HepG2 (cell line): ENCODE results near the gene NCOA5. TPM values are rescaled to one million over a fixed set of nuclear protein-coding genes. Genes with fewer than 3 reads are reported as not detected.

ENCODE experiments used
- ATF5 ChIP-seq: sonication (generic); formaldehyde crosslinking; IDR thresholded peaks from 2 replicates; pipeline ENCODE4 v1.4.0; 2020; ENCODE audit warnings: mild to moderate bottlenecking, low read depth, missing genetic modification reagents
- CBX2 ChIP-seq, 2 experiments: fragments of 200-600 bp in 1 of 2; sonication (generic); formaldehyde crosslinking in 1 of 2; IDR thresholded peaks; 2 replicates each; pipeline versions ENCODE4 v1.7.0 to v1.8.1; 2018 to 2022; ENCODE audit warnings: low read depth in 2 of 2, low read length in 1 of 2, mild to moderate bottlenecking in 1 of 2, missing genetic modification reagents in 1 of 2
- ERF ChIP-seq: IDR thresholded peaks from 2 replicates; pipeline ENCODE4 v1.6.1; 2018; ENCODE audit warnings: missing biosample characterization, missing genetic modification reagents
- EZH2 ChIP-seq: conservative IDR thresholded peaks from 2 replicates; pipeline ENCODE4 v1.6.1; 2012; ENCODE audit warnings: mild to moderate bottlenecking, low read depth, low read length, moderate library complexity
- IRX3 ChIP-seq: sonication (generic); formaldehyde crosslinking; IDR thresholded peaks from 2 replicates; pipeline ENCODE4 v1.8.1; 2023; ENCODE audit warnings: mild to moderate bottlenecking, low read depth, missing genetic modification reagents, borderline replicate concordance
- JUN ChIP-seq: sonication (generic); formaldehyde crosslinking; IDR thresholded peaks from 2 replicates; pipeline ENCODE4 v1.4.0; 2020; ENCODE audit warnings: mild to moderate bottlenecking, missing genetic modification reagents
- LBX2 ChIP-seq: sonication (generic); formaldehyde crosslinking; IDR thresholded peaks from 2 replicates; pipeline ENCODE4 v1.5.0; 2020; ENCODE audit warnings: missing genetic modification reagents, mild to moderate bottlenecking, borderline replicate concordance
- MTERF4 ChIP-seq: sonication (generic); formaldehyde crosslinking; IDR thresholded peaks from 2 replicates; pipeline ENCODE4 v1.8.0; 2023; ENCODE audit warnings: mild to moderate bottlenecking, missing genetic modification reagents
- MXI1 ChIP-seq: IDR thresholded peaks from 3 replicates; pipeline ENCODE4 v1.6.1; 2012; ENCODE audit warnings: low read depth, low read length, inconsistent platforms, borderline replicate concordance
- RAD51 ChIP-seq: fragments of 450-650 bp; IDR thresholded peaks from 2 replicates; pipeline ENCODE4 v1.6.1; 2016; ENCODE audit warnings: borderline replicate concordance
- RFXANK ChIP-seq: IDR thresholded peaks from 2 replicates; pipeline ENCODE4 v1.6.1; 2016
- RXRB ChIP-seq: IDR thresholded peaks from 2 replicates; pipeline ENCODE4 v1.6.1; 2016; ENCODE audit warnings: borderline replicate concordance, missing genetic modification reagents, missing compliant biosample characterization
- SP2 ChIP-seq: sonication (generic); formaldehyde crosslinking; IDR thresholded peaks from 2 replicates; pipeline ENCODE4 v1.5.1; 2020; ENCODE audit warnings: mild to moderate bottlenecking, missing genetic modification reagents
- TEAD2 ChIP-seq: sonication (generic); formaldehyde crosslinking; IDR thresholded peaks from 2 replicates; pipeline ENCODE4 v1.9.0; 2021; ENCODE audit warnings: missing genetic modification reagents
- TIGD3 ChIP-seq: sonication (generic); formaldehyde crosslinking; IDR thresholded peaks from 2 replicates; pipeline ENCODE4 v1.5.1; 2020; ENCODE audit warnings: mild to moderate bottlenecking, missing genetic modification reagents, borderline replicate concordance
- ZNF207 ChIP-seq: fragments of 450-650 bp; IDR thresholded peaks from 2 replicates; pipeline ENCODE4 v1.6.1; 2016; ENCODE audit warnings: antibody characterized with exemption, borderline replicate concordance
- ZNF558 ChIP-seq: sonication (generic); formaldehyde crosslinking; IDR thresholded peaks from 2 replicates; pipeline ENCODE4 v1.9.0; 2022; ENCODE audit warnings: mild to moderate bottlenecking, missing genetic modification reagents, borderline replicate concordance
- ZNF580 ChIP-seq: IDR thresholded peaks from 2 replicates; pipeline ENCODE4 v1.6.1; 2016; ENCODE audit warnings: low read depth, borderline replicate concordance
- ZNF703 ChIP-seq: sonication (generic); formaldehyde crosslinking; IDR thresholded peaks from 2 replicates; pipeline ENCODE4 v1.5.1; 2020; ENCODE audit warnings: missing genetic modification reagents, mild to moderate bottlenecking, moderate library complexity, borderline replicate concordance
- ZNF713 ChIP-seq: sonication (generic); formaldehyde crosslinking; IDR thresholded peaks from 2 replicates; pipeline ENCODE4 v1.4.0; 2020; ENCODE audit warnings: mild to moderate bottlenecking, missing genetic modification reagents
- ZNF720 ChIP-seq: sonication (generic); formaldehyde crosslinking; IDR thresholded peaks from 2 replicates; pipeline ENCODE4 v1.4.0; 2020; ENCODE audit warnings: missing genetic modification reagents
- ZNF781 ChIP-seq: sonication (generic); formaldehyde crosslinking; IDR thresholded peaks from 2 replicates; pipeline ENCODE4 v1.5.1; 2020; ENCODE audit warnings: borderline replicate concordance, mild to moderate bottlenecking, missing genetic modification reagents; ENCODE audit errors: not compliant biosample characterization
- ZNF790 ChIP-seq: sonication (generic); formaldehyde crosslinking; IDR thresholded peaks from 2 replicates; pipeline ENCODE4 v1.8.0; 2022; ENCODE audit warnings: missing genetic modification reagents, mild to moderate bottlenecking, borderline replicate concordance
- ZSCAN25 ChIP-seq: sonication (generic); formaldehyde crosslinking; IDR thresholded peaks from 2 replicates; pipeline ENCODE4 v1.8.0; 2022; ENCODE audit warnings: mild to moderate bottlenecking, missing genetic modification reagents
- ZSCAN9 ChIP-seq: IDR thresholded peaks from 2 replicates; pipeline ENCODE4 v1.6.1; 2016; ENCODE audit warnings: borderline replicate concordance
- polyA plus RNA-seq, 8 experiments: library from polyadenylated mRNA; depleted of rRNA in 3 of 8; stranded (reverse) in 7 of 8; unstranded in 1 of 8; fragments of >200 nt; fragmentation: Illumina TruSeq in 4 of 8; extraction: Trizol in 4 of 8; gene quantifications; 2 replicates each; pipeline versions ENCODE4 v1.2.1 to v1.2.3, GENCODE V29; 2011 to 2016; ENCODE audit warnings: low read depth in 4 of 8, missing spikeins in 1 of 8, mixed read lengths in 1 of 8; ENCODE audit not compliant: insufficient read depth in 1 of 8
- total RNA-seq, 5 experiments: library from RNA; depleted of rRNA; stranded (reverse); fragments of >200 nt; fragmentation: Illumina TruSeq; extraction: Trizol; gene quantifications; 2 replicates each; pipeline ENCODE4 v1.2.3, GENCODE V29; 2016; ENCODE audit warnings: low read depth in 1 of 5
- TF ChIP-seq, protein P1 (sequence below): IDR thresholded peaks from 2 replicates; pipeline ENCODE4 v1.6.1; 2016

Gene NCOA5
- total and polyA plus RNA-seq, 2 of the 13 experiments (the other 11 are each of a cell fraction or from before 2014, with no cell fraction given) = 16.5 to 28.4 TPM

GRCh38 chr20:46014517-46015396 is 75.0 kb downstream of the NCOA5 start (continued):
- TF ChIP-seq TIGD3 (CRISPR knock-in tag) = peak; percentile 17; the same call in 1 of the 2 replicates
- no peak; the same call in 1 of the 2 replicates for TF ChIP-seq RFXANK (CRISPR knock-in tag)
- TF ChIP-seq MTERF4 (CRISPR knock-in tag) = no peak
- TF ChIP-seq ZNF720 (CRISPR knock-in tag) = no peak
- TF ChIP-seq IRX3 (CRISPR knock-in tag) = no peak
- no peak for TF ChIP-seq JUN (CRISPR knock-in tag)
- 0 out of 2 replicates have a peak, but pooled peaks have one; percentile 49 for TF ChIP-seq ZSCAN9 (CRISPR knock-in tag)
- no peak for TF ChIP-seq ZNF713 (CRISPR knock-in tag)
- TF ChIP-seq, protein P1, sequence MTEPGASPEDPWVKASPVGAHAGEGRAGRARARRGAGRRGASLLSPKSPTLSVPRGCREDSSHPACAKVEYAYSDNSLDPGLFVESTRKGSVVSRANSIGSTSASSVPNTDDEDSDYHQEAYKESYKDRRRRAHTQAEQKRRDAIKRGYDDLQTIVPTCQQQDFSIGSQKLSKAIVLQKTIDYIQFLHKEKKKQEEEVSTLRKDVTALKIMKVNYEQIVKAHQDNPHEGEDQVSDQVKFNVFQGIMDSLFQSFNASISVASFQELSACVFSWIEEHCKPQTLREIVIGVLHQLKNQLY (CRISPR knock-in tag) = peak; percentile 31; the same call in 1 of the 2 replicates
- TF ChIP-seq ZNF580 (CRISPR knock-in tag) = no peak
- no peak for TF ChIP-seq RAD51
- no peak for TF ChIP-seq SP2 (CRISPR knock-in tag)
- TF ChIP-seq ZSCAN25 = no peak
- no peak for TF ChIP-seq ZNF790 (CRISPR knock-in tag)
- no peak; the same call in 1 of the 2 replicates for TF ChIP-seq LBX2 (CRISPR knock-in tag)
- no peak for TF ChIP-seq ZNF207
- no peak for TF ChIP-seq TEAD2 (CRISPR knock-in tag)
- TF ChIP-seq ATF5 (CRISPR knock-in tag) = no peak
- TF ChIP-seq RXRB = peak; percentile 93
- no peak; the same call in 1 of the 2 replicates for TF ChIP-seq ZNF703 (CRISPR knock-in tag)
- TF ChIP-seq EZH2 = no peak
- TF ChIP-seq MXI1 = no peak
- no peak for TF ChIP-seq ZNF781 (CRISPR knock-in tag)
- TF ChIP-seq ZNF558 = no peak
- peak; percentile 57; the same call in 1 of the 2 replicates for TF ChIP-seq ERF (CRISPR knock-in tag)
- TF ChIP-seq CBX2 (IDR thresholded peaks at IDR 0.05; ENCODE audit: low read depth, low read length) = no peak
- 0 out of 2 replicates have a peak, but pooled peaks have one; percentile 49 for TF ChIP-seq CBX2 (CRISPR knock-in tag; IDR thresholded peaks at IDR 0.05; ENCODE audit: low read depth)
